IPS DF 6.9 (cell line): ENCODE measurements around the gene EPHB3.

ENCODE experiments used
- DNase-seq: peaks from one replicate; pipeline ENCODE4 v3.0.0-alpha.2; 2013; ENCODE audit warnings: low read depth, low spot score
- H3K27ac ChIP-seq: one replicate; pipeline ENCODE4 v1.5.1; 2013; ENCODE audit warnings: low read length, control low read depth
- H3K27me3 ChIP-seq: 2 replicates; pipeline ENCODE4 v1.6.1; 2013; ENCODE audit warnings: mild to moderate bottlenecking, low read length; ENCODE audit not compliant: control insufficient read depth, insufficient read depth
- H3K36me3 ChIP-seq: 2 replicates; pipeline ENCODE4 v1.6.1; 2013; ENCODE audit warnings: low read length; ENCODE audit not compliant: control insufficient read depth, insufficient read depth
- H3K4me1 ChIP-seq: 2 replicates; pipeline ENCODE4 v1.6.1; 2013; ENCODE audit warnings: low read length; ENCODE audit not compliant: control insufficient read depth, insufficient read depth
- H3K4me3 ChIP-seq: 2 replicates; pipeline ENCODE4 v1.5.1; 2013; ENCODE audit warnings: mild to moderate bottlenecking, low read length
- H3K9me3 ChIP-seq: 2 replicates; pipeline ENCODE4 v1.6.1; 2013; ENCODE audit warnings: low read length, inconsistent platforms; ENCODE audit not compliant: control insufficient read depth, insufficient read depth
- WGBS: extraction: QIAGEN DNeasy Blood & Tissue Kit; methylation state at CpG from one replicate; pipeline ENCODE4 v1.1.7; 2013; ENCODE audit warnings: mixed read lengths, missing lambda C conversion rate; ENCODE audit not compliant: insufficient read length, insufficient coverage; 5-methylcytosine and 5-hydroxymethylcytosine counted together

Gene EPHB3

GRCh38 chr3:184561061-184561912 lies at the start of gene EPHB3:
TSS of gene EPHB3 (plus strand) at chr3:184561785. CDS start at chr3:184562236, 451 bp downstream.
- peaks cover 27% of the 10 kb centered on the region for H3K4me1 ChIP-seq
- no peaks in the 10 kb centered on the region; the same call in 1 of the 2 replicates for H3K36me3 ChIP-seq
- no CpG with 5 or more reads among the region's 62 CpGs for WGBS
- H3K4me3 ChIP-seq = peak within 1 kb of the TSS; percentile 34; the same call in 1 of the 2 replicates
- no peak within 1 kb of the TSS for H3K27ac ChIP-seq
- no peaks in the 10 kb centered on the region for H3K9me3 ChIP-seq
- DNase-seq = peak; percentile 97
- H3K27me3 ChIP-seq = peaks cover 58% of the 10 kb centered on the region

GRCh38 chr3:184512621-184513020 lies 49.0 kb upstream of the EPHB3 start:
- no CpG with 5 or more reads among the region's 7 CpGs for WGBS

GRCh38 chr3:184513276-184514170 lies 48.1 kb upstream of the EPHB3 start:
- Histone ChIP-seq H3K9me3 (no peaks in the 10 kb centered on the region), H3K4me3 (peak overlapping the region; percentile 28; the same call in 1 of the 2 replicates), H3K27ac (no peak overlapping the region), H3K4me1 (peaks cover 2% of the 10 kb centered on the region), H3K27me3 (peaks cover 11% of the 10 kb centered on the region), H3K36me3 (no peaks in the 10 kb centered on the region)
- no CpG with 5 or more reads among the region's 69 CpGs for WGBS
- DNase-seq = peak; percentile 80

More at GRCh38 chr3:184512621-184513020, 49.0 kb upstream of the EPHB3 start:
- H3K36me3 ChIP-seq = no peaks in the 10 kb centered on the region
- H3K9me3 ChIP-seq = no peaks in the 10 kb centered on the region
- no peak for DNase-seq
- H3K4me3 ChIP-seq = no peak overlapping the region
- peaks cover 2% of the 10 kb centered on the region for H3K4me1 ChIP-seq
- H3K27me3 ChIP-seq = peaks cover 11% of the 10 kb centered on the region
- no peak overlapping the region for H3K27ac ChIP-seq

- H3K27me3 ChIP-seq = peaks cover 11% of the 10 kb centered on the region
- DNase-seq = no peak
- no CpG with 5 or more reads among the region's 10 CpGs for WGBS
Measured at GRCh38 chr3:184514171-184514490, 47.5 kb upstream of the EPHB3 start.

GRCh38 chr3:184523825-184524615 lies 37.6 kb upstream of the EPHB3 start:
- WGBS = no CpG with 5 or more reads among the region's 7 CpGs
- Histone ChIP-seq H3K4me3 (no peak overlapping the region), H3K4me1 (no peaks in the 10 kb centered on the region), H3K27me3 (no peaks in the 10 kb centered on the region), H3K27ac (no peak overlapping the region), H3K36me3 (no peaks in the 10 kb centered on the region), H3K9me3 (no peaks in the 10 kb centered on the region)
- DNase-seq = no peak

More at GRCh38 chr3:184514171-184514490, 47.5 kb upstream of the EPHB3 start:
- no peaks in the 10 kb centered on the region for H3K9me3 ChIP-seq
- no peaks in the 10 kb centered on the region for H3K36me3 ChIP-seq
- no peak overlapping the region for H3K27ac ChIP-seq
- peak overlapping the region; percentile 28; the same call in 1 of the 2 replicates for H3K4me3 ChIP-seq
- peaks cover 2% of the 10 kb centered on the region for H3K4me1 ChIP-seq

GRCh38 chr3:184524981-184525336 lies 36.6 kb upstream of the EPHB3 start:
- Histone ChIP-seq H3K9me3 (no peaks in the 10 kb centered on the region), H3K4me1 (no peaks in the 10 kb centered on the region), H3K27me3 (no peaks in the 10 kb centered on the region), H3K4me3 (peak overlapping the region; percentile 35; the same call in 1 of the 2 replicates), H3K27ac (no peak overlapping the region), H3K36me3 (no peaks in the 10 kb centered on the region)
- no CpG with 5 or more reads among the region's 7 CpGs for WGBS
- DNase-seq = no peak

GRCh38 chr3:184525337-184526087 lies 36.1 kb upstream of the EPHB3 start:
- Histone ChIP-seq H3K27me3 (no peaks in the 10 kb centered on the region), H3K4me3 (peak overlapping the region; percentile 35; the same call in 1 of the 2 replicates)

GRCh38 chr3:184526088-184526433 lies 35.5 kb upstream of the EPHB3 start:
- no peak overlapping the region for H3K27ac ChIP-seq
- no peaks in the 10 kb centered on the region for H3K9me3 ChIP-seq
- no CpG with 5 or more reads among the region's 12 CpGs for WGBS
- no peaks in the 10 kb centered on the region for H3K4me1 ChIP-seq
- peak overlapping the region; percentile 35; the same call in 1 of the 2 replicates for H3K4me3 ChIP-seq
- H3K27me3 ChIP-seq = no peaks in the 10 kb centered on the region
- no peak for DNase-seq
- no peaks in the 10 kb centered on the region for H3K36me3 ChIP-seq

More at GRCh38 chr3:184525337-184526087, 36.1 kb upstream of the EPHB3 start:
- Histone ChIP-seq H3K9me3 (no peaks in the 10 kb centered on the region), H3K27ac (no peak overlapping the region), H3K4me1 (no peaks in the 10 kb centered on the region), H3K36me3 (no peaks in the 10 kb centered on the region)
- DNase-seq = peak; percentile 58
- WGBS = no CpG with 5 or more reads among the region's 60 CpGs

GRCh38 chr3:184531626-184532280 lies 29.8 kb upstream of the EPHB3 start:
- Histone ChIP-seq H3K36me3 (no peaks in the 10 kb centered on the region), H3K9me3 (no peaks in the 10 kb centered on the region), H3K4me3 (no peak overlapping the region), H3K27ac (no peak overlapping the region), H3K27me3 (no peaks in the 10 kb centered on the region), H3K4me1 (no peaks in the 10 kb centered on the region)
- no peak for DNase-seq
- WGBS = no CpG with 5 or more reads among the region's 8 CpGs
